GM18858 (cell line): ENCODE results near the gene DNAH17.
"Not testable (repeated sequence)": the region's sequence is repeated elsewhere in the genome, so short reads cannot be mapped to it uniquely, and the experiment has no call there.

Experiments used
- ATAC-seq: cut with Tn5 transposase; IDR thresholded peaks from one replicate; pipeline ENCODE4 v1.9.1; 2021; ENCODE audit not compliant: unreplicated experiment

Gene DNAH17

GRCh38 chr17:78526231-78527025 is 50.8 kb downstream of the DNAH17 start:
- ATAC-seq, result no peak

GRCh38 chr17:78525511-78526160 is 51.6 kb downstream of the DNAH17 start:
- no peak for ATAC-seq

- no peak for ATAC-seq
Observed at GRCh38 chr17:78524870-78525510, 52.2 kb downstream of the DNAH17 start.

GRCh38 chr17:78523934-78524655 is 53.1 kb downstream of the DNAH17 start:
- ATAC-seq, result no peak

- ATAC-seq, result no peak
Observed at GRCh38 chr17:78522031-78522809, 55.0 kb downstream of the DNAH17 start.

GRCh38 chr17:78517421-78517820 is 59.8 kb downstream of the DNAH17 start:
- ATAC-seq, result no peak

GRCh38 chr17:78515480-78515879 is 61.7 kb downstream of the DNAH17 start:
- no peak for ATAC-seq

- no peak for ATAC-seq
Observed at GRCh38 chr17:78514521-78514920, 62.7 kb downstream of the DNAH17 start.

- ATAC-seq, result no peak
Observed at GRCh38 chr17:78512976-78513375, 64.2 kb downstream of the DNAH17 start.

- no peak for ATAC-seq
Observed at GRCh38 chr17:78510141-78511075, 66.8 kb downstream of the DNAH17 start.

GRCh38 chr17:78507526-78507925 is 69.7 kb downstream of the DNAH17 start:
- ATAC-seq, result no peak

GRCh38 chr17:78506454-78507309 is 70.5 kb downstream of the DNAH17 start:
- ATAC-seq, result no peak

- no peak for ATAC-seq
Observed at GRCh38 chr17:78504156-78504925, 72.9 kb downstream of the DNAH17 start.

- not testable (repeated sequence) for ATAC-seq
Observed at GRCh38 chr17:78503388-78503787, 73.8 kb downstream of the DNAH17 start.

- no peak for ATAC-seq
Observed at GRCh38 chr17:78502611-78503148, 74.5 kb downstream of the DNAH17 start.

GRCh38 chr17:78501241-78502036 is 75.8 kb downstream of the DNAH17 start:
- ATAC-seq, result no peak

- ATAC-seq, result no peak
Observed at GRCh38 chr17:78500806-78501205, 76.4 kb downstream of the DNAH17 start.
